H9 (cell line): ENCODE data around the gene SEMA4D. TPM values are rescaled to one million over a fixed set of nuclear protein-coding genes. Genes with fewer than 3 reads are reported as not detected.
A peak's percentile ranks its signal among the peaks of the same experiment; 100 is the strongest.

Experiments used
- DNase-seq: peaks from one replicate; pipeline ENCODE4 v3.0.0-alpha.2; 2017
- H2AFZ ChIP-seq: one replicate; pipeline ENCODE4 v1.6.1; 2013; ENCODE audit warnings: mild to moderate bottlenecking, low read length, control low read depth, moderate library complexity
- H2AK5ac ChIP-seq: 2 replicates; pipeline ENCODE4 v1.6.1; 2013; ENCODE audit warnings: low read length, control low read depth, mixed read lengths; ENCODE audit not compliant: insufficient read length
- H2BK120ac ChIP-seq: one replicate; pipeline ENCODE4 v1.6.1; 2013; ENCODE audit warnings: low read depth, mild to moderate bottlenecking, low read length, control low read depth, inconsistent platforms; ENCODE audit not compliant: poor library complexity, severe bottlenecking
- H2BK12ac ChIP-seq: 2 replicates; pipeline ENCODE4 v1.6.1; 2013; ENCODE audit warnings: low read length, control low read depth, mixed read lengths, low read depth; ENCODE audit not compliant: insufficient read length
- H2BK15ac ChIP-seq: 2 replicates; pipeline ENCODE4 v1.6.1; 2013; ENCODE audit warnings: low read depth, low read length, control low read depth
- H2BK20ac ChIP-seq: one replicate; pipeline ENCODE4 v1.6.1; 2013; ENCODE audit warnings: low read depth, mild to moderate bottlenecking, low read length, control low read depth, inconsistent platforms; ENCODE audit not compliant: poor library complexity, severe bottlenecking
- H2BK5ac ChIP-seq: 2 replicates; pipeline ENCODE4 v1.6.1; 2013; ENCODE audit warnings: low read length, control low read depth, mixed read lengths; ENCODE audit not compliant: insufficient read length
- H3K14ac ChIP-seq: 2 replicates; pipeline ENCODE4 v1.6.1; 2013; ENCODE audit warnings: low read length, control low read depth; ENCODE audit not compliant: insufficient read depth
- H3K18ac ChIP-seq: 2 replicates; pipeline ENCODE4 v1.6.1; 2013; ENCODE audit warnings: low read depth, mild to moderate bottlenecking, mixed read lengths, low read length, control low read depth; ENCODE audit not compliant: insufficient read length
- H3K23ac ChIP-seq: 2 replicates; pipeline ENCODE4 v1.6.1; 2013; ENCODE audit warnings: low read length, control low read depth, mixed read lengths, low read depth; ENCODE audit not compliant: insufficient read length
- H3K23me2 ChIP-seq: 2 replicates; pipeline ENCODE4 v1.6.1; 2013; ENCODE audit warnings: low read depth, mild to moderate bottlenecking, mixed read lengths, low read length, control low read depth; ENCODE audit not compliant: insufficient read length, poor library complexity, severe bottlenecking
- H3K27ac ChIP-seq: 2 replicates; pipeline ENCODE4 v1.5.1; 2013; ENCODE audit warnings: low read length, control low read depth, mixed read lengths, low read depth; ENCODE audit not compliant: insufficient read length
- H3K27me3 ChIP-seq: 2 replicates; pipeline ENCODE4 v1.6.1; 2013; ENCODE audit warnings: low read length, control low read depth, inconsistent platforms; ENCODE audit not compliant: insufficient read depth
- H3K4ac ChIP-seq: 2 replicates; pipeline ENCODE4 v1.6.1; 2013; ENCODE audit warnings: low read depth, mild to moderate bottlenecking, control low read depth, inconsistent platforms, low read length, moderate library complexity
- H3K4me1 ChIP-seq: 2 replicates; pipeline ENCODE4 v1.6.1; 2013; ENCODE audit warnings: low read length, control low read depth, inconsistent platforms; ENCODE audit not compliant: insufficient read depth
- H3K4me2 ChIP-seq: 2 replicates; pipeline ENCODE4 v1.6.1; 2013; ENCODE audit warnings: low read length, control low read depth, mixed read lengths; ENCODE audit not compliant: insufficient read length, insufficient read depth
- H3K56ac ChIP-seq: 2 replicates; pipeline ENCODE4 v1.6.1; 2013; ENCODE audit warnings: low read depth, mild to moderate bottlenecking, mixed read lengths, low read length, control low read depth; ENCODE audit not compliant: insufficient read length
- H3K79me1 ChIP-seq: 2 replicates; pipeline ENCODE4 v1.6.1; 2013; ENCODE audit warnings: low read depth, mild to moderate bottlenecking, moderate library complexity, low read length, control low read depth, inconsistent platforms; ENCODE audit not compliant: insufficient read depth, poor library complexity, severe bottlenecking
- H3K79me2 ChIP-seq: 2 replicates; pipeline ENCODE4 v1.6.1; 2013; ENCODE audit warnings: low read length, control low read depth, inconsistent platforms; ENCODE audit not compliant: insufficient read depth
- H3K9ac ChIP-seq: 2 replicates; pipeline ENCODE4 v1.6.1; 2013; ENCODE audit warnings: low read length, control low read depth, mixed read lengths; ENCODE audit not compliant: insufficient read length; ENCODE audit errors: extremely low read depth
- H3K9me3 ChIP-seq: one replicate; pipeline ENCODE4 v1.6.1; 2013; ENCODE audit warnings: low read depth, low read length, inconsistent platforms; ENCODE audit not compliant: control insufficient read depth
- H3T11ph ChIP-seq: one replicate; pipeline ENCODE4 v1.6.1; 2013; ENCODE audit warnings: mild to moderate bottlenecking, low read length, control low read depth, inconsistent platforms
- H4K20me1 ChIP-seq: one replicate; pipeline ENCODE4 v1.6.1; 2013; ENCODE audit not compliant: control insufficient read depth, insufficient read length, insufficient read depth
- H4K5ac ChIP-seq: 2 replicates; pipeline ENCODE4 v1.6.1; 2013; ENCODE audit warnings: low read depth, mild to moderate bottlenecking, mixed read lengths, low read length, control low read depth; ENCODE audit not compliant: insufficient read length
- H4K8ac ChIP-seq: replicated peaks from 2 replicates; pipeline ENCODE4 v1.6.1; 2013; ENCODE audit warnings: low read length, control low read depth, mixed read lengths, low read depth; ENCODE audit not compliant: insufficient read length
- H4K91ac ChIP-seq: 2 replicates; pipeline ENCODE4 v1.6.1; 2013; ENCODE audit warnings: low read depth, mild to moderate bottlenecking, moderate library complexity, mixed read lengths, low read length, control low read depth; ENCODE audit not compliant: insufficient read length
- H3K27ac Mint-ChIP-seq, 3 experiments: 2 replicates in 2 of 3; 3 replicates in 1 of 3; pipeline ENCODE4 v1.8.0; 2020 to 2021; ENCODE audit warnings: mixed read lengths in 3 of 3, mild to moderate bottlenecking in 1 of 3, moderate library complexity in 1 of 3
- H3K27me3 Mint-ChIP-seq: 2 replicates; pipeline ENCODE4 v1.8.0; 2021; ENCODE audit warnings: low read depth, mild to moderate bottlenecking, moderate library complexity, mixed read lengths
- H3K36me3 Mint-ChIP-seq, 3 experiments: 2 replicates in 2 of 3; 3 replicates in 1 of 3; pipeline ENCODE4 v1.8.0; 2020 to 2021; ENCODE audit warnings: low read depth in 3 of 3, mixed read lengths in 3 of 3; ENCODE audit not compliant: insufficient read depth in 1 of 3
- H3K4me1 Mint-ChIP-seq, 2 experiments: 2 replicates each; pipeline ENCODE4 v1.8.0; 2020; ENCODE audit warnings: mixed read lengths in 2 of 2
- H3K4me3 Mint-ChIP-seq, 2 experiments: 2 replicates in 1 of 2; 3 replicates in 1 of 2; pipeline ENCODE4 v1.8.0; 2020 to 2021; ENCODE audit warnings: mild to moderate bottlenecking in 2 of 2, mixed read lengths in 2 of 2, moderate library complexity in 1 of 2
- H3K9me3 Mint-ChIP-seq, 2 experiments: 2 replicates in 1 of 2; 3 replicates in 1 of 2; pipeline ENCODE4 v1.8.0; 2020; ENCODE audit warnings: mild to moderate bottlenecking in 2 of 2, mixed read lengths in 2 of 2, moderate library complexity in 1 of 2
- WGBS: extraction: QIAGEN DNeasy Blood & Tissue Kit; methylation state at CpG from one replicate; pipeline ENCODE4 v1.1.7; 2013; ENCODE audit warnings: missing lambda C conversion rate, low lambda C conversion rate, mixed read lengths; ENCODE audit not compliant: insufficient read length; ENCODE audit errors: extremely low coverage; 5-methylcytosine and 5-hydroxymethylcytosine counted together
- total RNA-seq: library from RNA; stranded (reverse); gene quantifications from 2 replicates; pipeline ENCODE4 v1.2.1, GENCODE V29; 2021
- TF ChIP-seq, protein P1 (sequence below): fragments of 200-600 bp; sonication (generic); conservative IDR thresholded peaks from 3 replicates; pipeline ENCODE4 v1.8.0; 2021; ENCODE audit warnings: antibody characterized with exemption, mild to moderate bottlenecking

The SEMA4D gene
- total RNA-seq, 1 experiment from 2014 or later: 47.2 TPM

- H3K27ac Mint-ChIP-seq: no peak overlapping the region
- Histone ChIP-seq H3K56ac (no peak overlapping the region), H3K79me2 (peaks cover 38% of the 10 kb centered on the region; the same call in 1 of the 2 replicates), H3K79me1 (peaks cover 18% of the 10 kb centered on the region), H3K27ac (no peak overlapping the region), H4K8ac (no peak overlapping the region), H3K9ac (peak overlapping the region; percentile 58), H2BK120ac (no peak overlapping the region), H3K9me3 (no peaks in the 10 kb centered on the region), H2BK12ac (no peak overlapping the region), H2BK5ac (no peak overlapping the region), H2BK15ac (no peak overlapping the region), H2AFZ (no peak overlapping the region), H3K18ac (no peak overlapping the region), H2BK20ac (no peak overlapping the region), H4K20me1 (no peaks in the 10 kb centered on the region), H4K91ac (no peak overlapping the region), H3K27me3 (no peaks in the 10 kb centered on the region), H3K23ac (no peak overlapping the region), H3K4ac (no peak overlapping the region), H4K5ac (no peak overlapping the region), H3K4me2 (peak overlapping the region; percentile 90), H3K4me1 (peaks cover 18% of the 10 kb centered on the region), H3T11ph (no peak overlapping the region), H3K23me2 (peaks cover 10% of the 10 kb centered on the region), H2AK5ac (no peak overlapping the region), H3K14ac (0 out of 2 replicates have a peak overlapping the region, but pooled peaks have one; percentile 28)
- H3K36me3 Mint-ChIP-seq: peaks cover 0 to 5% (median 0%) of the 10 kb centered on the region in 3 experiments; a peak in 4 of 7 replicates
- no CpG with 5 or more reads among the region's 14 CpGs for WGBS
- H3K4me3 Mint-ChIP-seq: peak overlapping the region; percentile 67 to 85
- no peaks in the 10 kb centered on the region for H3K27me3 Mint-ChIP-seq
- no peak for DNase-seq
- TF ChIP-seq, protein P1, sequence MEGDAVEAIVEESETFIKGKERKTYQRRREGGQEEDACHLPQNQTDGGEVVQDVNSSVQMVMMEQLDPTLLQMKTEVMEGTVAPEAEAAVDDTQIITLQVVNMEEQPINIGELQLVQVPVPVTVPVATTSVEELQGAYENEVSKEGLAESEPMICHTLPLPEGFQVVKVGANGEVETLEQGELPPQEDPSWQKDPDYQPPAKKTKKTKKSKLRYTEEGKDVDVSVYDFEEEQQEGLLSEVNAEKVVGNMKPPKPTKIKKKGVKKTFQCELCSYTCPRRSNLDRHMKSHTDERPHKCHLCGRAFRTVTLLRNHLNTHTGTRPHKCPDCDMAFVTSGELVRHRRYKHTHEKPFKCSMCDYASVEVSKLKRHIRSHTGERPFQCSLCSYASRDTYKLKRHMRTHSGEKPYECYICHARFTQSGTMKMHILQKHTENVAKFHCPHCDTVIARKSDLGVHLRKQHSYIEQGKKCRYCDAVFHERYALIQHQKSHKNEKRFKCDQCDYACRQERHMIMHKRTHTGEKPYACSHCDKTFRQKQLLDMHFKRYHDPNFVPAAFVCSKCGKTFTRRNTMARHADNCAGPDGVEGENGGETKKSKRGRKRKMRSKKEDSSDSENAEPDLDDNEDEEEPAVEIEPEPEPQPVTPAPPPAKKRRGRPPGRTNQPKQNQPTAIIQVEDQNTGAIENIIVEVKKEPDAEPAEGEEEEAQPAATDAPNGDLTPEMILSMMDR: no peak
- H3K4me1 Mint-ChIP-seq: peaks cover 65 to 70% of the 10 kb centered on the region in 2 experiments
- H3K9me3 Mint-ChIP-seq: no peaks in the 10 kb centered on the region
Measured at GRCh38 chr9:89496645-89497256, 1.2 kb downstream of the SEMA4D start.
